ENCODE data around the gene ALX3. TPM values are rescaled to one million over a fixed set of nuclear protein-coding genes. Genes with fewer than 3 reads are reported as not detected.
A peak's percentile ranks its signal among the peaks of the same experiment; 100 is the strongest.

Gene ALX3
- total and polyA plus RNA-seq, 2 of the 8 experiments (the other 6 are each of a cell fraction or from before 2014, with no cell fraction given), result 0.20 TPM; not detected in 1

GRCh38 chr1:110070282-110070669 is 196 bp downstream of the ALX3 start:
- Histone ChIP-seq H3K23me2 (ENCODE audit: low read depth, low read length) (peaks cover 7% of the 10 kb centered on the region; the same call in 1 of the 2 replicates), H3K79me1 (ENCODE audit: low read depth, low read length) (no peaks in the 10 kb centered on the region), H3K4ac (replicated peaks; ENCODE audit: insufficient read length, low read depth, low read length) (no peak overlapping the region), H4K91ac (replicated peaks; ENCODE audit: insufficient read length, low read length) (no peak overlapping the region), H2BK5ac (ENCODE audit: low read depth, low read length) (no peak overlapping the region), H2AFZ (ENCODE audit: low read length) (no peak overlapping the region), H4K8ac (ENCODE audit: extremely low read depth, insufficient read depth, low read length) (no peak overlapping the region), H3K18ac (ENCODE audit: extremely low read depth, low read length) (no peak overlapping the region), H3K27me3 (replicated peaks in 1 of 4; ENCODE audit: control insufficient read depth in 3 of 4, extremely low read depth in 1 of 4, insufficient read depth in 3 of 4, low read length in 3 of 4) (peaks cover 66 to 96% (median 82%) of the 10 kb centered on the region in 4 experiments), H2BK12ac (ENCODE audit: low read depth, low read length) (no peak overlapping the region), H3K14ac (ENCODE audit: insufficient read length) (no peak overlapping the region), H3K27ac (ENCODE audit: low read depth, low read length) (no peak overlapping the region), H3K4me3 (ENCODE audit: extremely low read depth in 1 of 4, insufficient read depth in 2 of 4, low read depth in 3 of 4, low read length in 4 of 4) (peak overlapping the region; percentile 9 to 56 (median 26); a peak in 7 of 8 replicates), H3K9ac (replicated peaks in 1 of 4; ENCODE audit: extremely low read depth in 1 of 4, low read depth in 3 of 4, low read length in 3 of 4) (no peak overlapping the region), H3K4me2 (ENCODE audit: insufficient read depth in 1 of 2, low read depth in 2 of 2, low read length in 2 of 2) (peak overlapping the region; percentile 62 to 71), H2BK15ac (ENCODE audit: low read length) (no peak overlapping the region; the same call in 1 of the 2 replicates), H3K56ac (replicated peaks; ENCODE audit: insufficient read length, low read depth, low read length) (no peak overlapping the region), H2BK20ac (ENCODE audit: low read length) (no peak overlapping the region), H2AK5ac (ENCODE audit: low read depth, low read length) (no peak overlapping the region), H4K20me1 (replicated peaks in 1 of 2; ENCODE audit: control insufficient read depth in 1 of 2, insufficient read depth in 2 of 2, low read length in 2 of 2) (peaks cover 7 to 10% of the 10 kb centered on the region in 2 experiments), H3K4me1 (replicated peaks in 1 of 4; ENCODE audit: control insufficient read depth in 3 of 4, insufficient read depth in 4 of 4, low read length in 3 of 4) (peaks cover 3 to 31% (median 15%) of the 10 kb centered on the region in 4 experiments; a peak in 6 of 7 replicates), H2BK120ac (replicated peaks; ENCODE audit: low read depth, low read length) (no peak overlapping the region), H3K23ac (ENCODE audit: insufficient read length) (no peak overlapping the region), H3K9me3 (ENCODE audit: insufficient read depth in 2 of 2, low read depth in 1 of 2, low read length in 1 of 2) (no peaks in the 10 kb centered on the region; a peak in 1 of 4 replicates), H3K36me3 (ENCODE audit: control insufficient read depth in 2 of 4, insufficient read depth in 4 of 4, low read length in 3 of 4) (peaks cover 0 to 8% (median 0%) of the 10 kb centered on the region in 4 experiments; a peak in 3 of 8 replicates), H3K79me2 (ENCODE audit: control insufficient read depth in 1 of 2, insufficient read depth in 2 of 2, low read length in 2 of 2) (no peaks in the 10 kb centered on the region), H4K5ac (ENCODE audit: insufficient read length, low read depth, low read length) (no peak overlapping the region)
- 1% methylated on average over 15 of the region's 52 CpGs; no CpG with 5 or more reads in 1 of the 2 experiments for WGBS, 2 experiments (ENCODE audit: extremely low coverage in 1 of 2, insufficient coverage in 1 of 2, insufficient read length in 1 of 2, insufficient replicate concordance in 2 of 2, low coverage in 1 of 2, low lambda C conversion rate in 2 of 2, missing lambda C conversion rate in 1 of 2)
- DNase-seq (ENCODE audit: low read depth in 1 of 2, low spot score in 2 of 2), result peak in 1 of 2 experiments; percentile 71
- CTCF ChIA-PET (ENCODE audit: partially characterized antibody), result interaction anchor here (1.0 to 52.4 kb wide), 4 partner anchors 15 to 92 kb away, joined by 3 to 1450 read pairs (median 730); partner anchors contain the start of genes ALX3 and STRIP1
- POLR2A ChIA-PET (ENCODE audit: partially characterized antibody), result interaction anchor here (0.9 to 2.6 kb wide), 3 partner anchors 14 to 36 kb away, joined by 3 to 11 read pairs (median 3); partner anchors contain the start of gene STRIP1
- no peak for FAIRE-seq
- TF ChIP-seq HDAC2 (IDR thresholded peaks at IDR 0.05; ENCODE audit: borderline replicate concordance in 1 of 2, low read depth in 2 of 2, low read length in 2 of 2) (no peak), NRF1 (IDR thresholded peaks at IDR 0.05; ENCODE audit: low read depth, low read length) (no peak), PHF8 (conservative IDR thresholded peaks at IDR 0.05; ENCODE audit: low read depth, low read length) (no peak), JUND (IDR thresholded peaks at IDR 0.05; ENCODE audit: low read length) (no peak), CTBP2 (IDR thresholded peaks at IDR 0.05; ENCODE audit: borderline replicate concordance, insufficient read depth, insufficient read length, low read length) (peak; percentile 22), RAD21 (IDR thresholded peaks at IDR 0.05 in 1 of 2, conservative IDR thresholded peaks at IDR 0.05 in 1 of 2; ENCODE audit: low read depth in 2 of 2, low read length in 2 of 2) (no peak), SIX5 (IDR thresholded peaks at IDR 0.05; ENCODE audit: low read depth, low read length) (no peak), EGR1 (IDR thresholded peaks at IDR 0.05; ENCODE audit: borderline replicate concordance, low read depth, low read length) (no peak), MAX (IDR thresholded peaks at IDR 0.05) (no peak), BACH1 (IDR thresholded peaks at IDR 0.05; ENCODE audit: low read length) (no peak), JUN (IDR thresholded peaks at IDR 0.05; ENCODE audit: low read depth, low read length) (no peak), KDM4A (IDR thresholded peaks at IDR 0.05; ENCODE audit: low read depth, low read length, severe bottlenecking) (peak; percentile 86)

Data from H1 (cell line).